SKM-1 (cell line): ENCODE measurements around the gene NUDT12.

Experiments
- DNase-seq: peaks from one replicate; lab custom pipeline; 2025; ENCODE audit not compliant: unreplicated experiment; lab: John Stamatoyannopoulos, UW

The NUDT12 gene

DNA sequence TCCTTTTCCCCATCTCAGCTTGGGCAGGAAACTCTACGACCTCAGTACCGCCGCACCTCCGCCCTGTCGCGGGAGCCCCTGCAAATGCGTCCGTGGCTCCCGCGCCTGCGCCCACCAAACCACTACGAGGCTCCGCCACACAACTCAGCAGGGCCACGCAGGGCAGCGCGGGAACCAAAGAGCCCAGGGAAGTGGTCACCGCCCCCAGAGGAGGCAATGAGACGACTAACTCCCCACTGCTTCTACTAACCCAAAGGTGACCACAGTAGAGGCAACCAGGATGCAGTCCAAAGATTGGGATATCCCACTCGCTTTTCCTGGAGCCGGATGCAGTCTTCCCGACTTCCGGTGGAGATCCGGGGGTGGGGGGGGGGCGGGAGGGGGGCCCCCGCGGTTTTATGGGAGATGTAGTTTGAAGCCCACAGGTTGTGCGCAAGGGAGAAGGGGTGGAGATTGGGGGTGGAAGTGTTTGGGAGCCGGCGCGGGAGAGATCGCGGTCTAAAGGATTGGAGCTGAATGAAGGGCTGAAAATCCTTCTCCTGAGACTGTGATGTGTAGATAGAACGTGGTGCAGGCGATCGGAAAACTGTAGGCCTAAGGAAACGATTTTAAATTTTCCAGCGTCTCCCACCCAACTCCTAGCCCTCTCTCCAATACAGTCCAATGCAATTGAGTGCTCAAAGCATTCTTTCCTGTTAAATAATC is at the start of gene NUDT12:
Gene NUDT12, minus strand, starts transcription at position 337 of the 705 bp plus-strand sequence. CDS start 2,541 bp downstream, outside the sequence.
- DNase-seq = peak; percentile 41

DNA sequence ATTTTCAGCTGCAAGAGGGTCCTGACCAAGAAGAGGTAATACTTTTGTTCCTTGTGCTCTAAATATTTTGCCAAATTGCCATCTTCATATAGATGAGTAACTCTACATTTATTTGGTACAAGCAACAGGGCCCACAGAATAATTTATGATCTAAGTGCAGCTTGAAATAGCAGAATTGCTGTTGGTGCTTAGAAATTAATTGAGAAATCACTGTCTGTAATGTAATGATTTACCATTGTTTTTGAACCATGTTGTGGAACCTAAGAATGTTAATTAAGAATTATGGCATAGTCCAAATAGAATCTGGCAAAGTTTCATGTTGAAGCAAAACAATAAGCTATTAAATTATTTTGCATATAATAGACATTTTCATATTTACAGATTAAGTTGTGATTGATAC is 44.8 kb upstream of the NUDT12 start:
- no peak for DNase-seq

DNA sequence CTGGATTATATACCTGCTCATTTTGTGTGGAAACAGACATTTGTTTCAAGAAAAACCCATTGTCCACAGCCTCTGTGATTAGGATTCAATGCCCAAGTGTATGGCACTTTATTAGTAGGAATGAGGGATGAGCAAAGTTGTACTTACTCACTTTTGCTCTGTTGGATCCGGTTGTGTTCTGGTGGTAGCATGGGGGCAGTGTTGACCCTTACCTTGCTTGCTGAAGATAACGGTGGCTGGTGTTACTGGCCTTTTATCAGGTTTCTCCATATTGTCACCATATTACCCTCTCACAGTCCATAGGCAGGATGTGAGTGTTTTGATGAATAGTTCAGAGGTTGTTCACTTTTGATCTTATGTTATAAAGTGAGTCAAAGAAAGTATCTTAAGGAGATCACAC is 42.7 kb upstream of the NUDT12 start:
- DNase-seq = no peak

DNA sequence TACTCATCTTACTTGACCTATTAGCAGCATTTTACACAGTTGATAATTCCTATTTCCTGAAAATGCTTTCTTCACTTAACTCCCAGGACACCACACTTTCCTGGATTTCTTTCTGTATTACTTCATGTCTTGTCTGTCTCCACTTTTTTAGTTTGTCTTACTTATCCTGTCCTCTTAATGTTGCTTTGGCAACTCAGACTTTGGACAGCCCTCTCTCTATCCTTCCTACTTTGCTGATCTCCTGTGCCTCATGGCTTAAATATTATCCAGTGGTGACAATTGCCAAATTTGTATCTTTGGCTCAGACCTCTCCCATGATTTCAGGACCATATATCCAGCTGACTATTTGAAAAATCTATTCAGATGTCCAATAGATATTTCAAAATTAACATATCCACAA is 39.8 kb upstream of the NUDT12 start:
- DNase-seq = no peak

DNA sequence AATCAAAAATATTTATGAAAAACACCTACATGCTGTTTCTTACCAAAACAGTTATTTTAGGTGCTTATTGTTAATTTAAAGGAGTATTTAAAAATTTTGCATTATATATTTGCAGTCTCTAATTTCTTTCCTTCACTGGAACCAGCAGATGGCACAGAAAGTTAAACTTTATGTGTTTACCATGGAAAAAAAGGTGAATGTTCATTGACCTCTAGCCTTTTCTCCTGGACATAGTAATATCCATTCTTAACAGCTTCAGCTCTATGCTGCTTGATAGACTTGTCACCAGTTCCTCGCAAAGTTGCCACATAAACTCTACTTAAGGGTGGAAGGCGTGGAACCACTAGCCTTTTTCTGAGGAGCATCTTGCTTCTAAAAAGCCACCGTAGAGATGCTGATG is 38.7 kb upstream of the NUDT12 start:
- DNase-seq = no peak

DNA sequence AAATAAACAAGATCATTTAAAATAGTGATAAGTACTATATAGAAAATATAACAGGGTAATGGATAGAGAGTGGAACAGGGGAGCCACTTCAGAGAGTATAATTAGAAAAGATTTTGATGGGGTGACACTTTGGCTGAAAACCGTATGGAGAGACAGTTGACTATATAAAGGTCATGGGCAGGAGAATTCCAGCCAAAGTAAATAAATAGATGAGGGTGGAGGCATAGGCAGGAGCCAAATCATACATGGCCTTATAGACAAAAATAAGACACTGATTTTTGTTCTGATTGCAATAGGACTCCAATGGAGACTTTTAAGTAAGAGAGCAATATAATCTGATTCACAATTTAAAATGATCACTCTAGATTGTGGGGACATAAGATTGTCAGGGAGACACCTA is 37.5 kb upstream of the NUDT12 start:
- DNase-seq = no peak

DNA sequence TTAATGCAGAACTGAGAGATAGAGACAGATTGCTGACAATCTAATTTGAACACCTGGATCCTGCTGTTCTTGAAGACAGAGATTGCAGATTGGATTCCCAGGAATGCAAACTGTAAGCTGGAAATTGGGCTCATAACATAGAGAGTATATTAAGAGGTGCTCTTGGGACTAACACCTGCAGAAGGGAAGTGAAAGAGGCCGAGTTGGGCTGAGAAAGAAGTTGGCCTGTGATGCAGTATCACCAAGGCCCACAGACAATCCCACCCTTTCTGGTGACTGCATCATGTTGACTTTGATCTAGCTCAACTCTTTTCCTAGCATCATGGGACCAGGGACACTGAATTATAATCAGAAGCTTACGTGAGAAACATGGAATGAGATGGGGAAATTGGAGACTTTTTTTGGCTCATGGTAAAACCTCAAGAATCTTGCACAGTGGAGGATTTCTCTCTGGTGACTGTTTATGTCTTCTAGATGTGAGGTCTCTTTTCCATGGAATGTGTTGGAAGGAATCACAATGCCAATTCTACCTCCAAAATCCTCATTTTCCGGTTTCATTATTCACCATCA is 36.5 kb upstream of the NUDT12 start:
- no peak for DNase-seq

DNA sequence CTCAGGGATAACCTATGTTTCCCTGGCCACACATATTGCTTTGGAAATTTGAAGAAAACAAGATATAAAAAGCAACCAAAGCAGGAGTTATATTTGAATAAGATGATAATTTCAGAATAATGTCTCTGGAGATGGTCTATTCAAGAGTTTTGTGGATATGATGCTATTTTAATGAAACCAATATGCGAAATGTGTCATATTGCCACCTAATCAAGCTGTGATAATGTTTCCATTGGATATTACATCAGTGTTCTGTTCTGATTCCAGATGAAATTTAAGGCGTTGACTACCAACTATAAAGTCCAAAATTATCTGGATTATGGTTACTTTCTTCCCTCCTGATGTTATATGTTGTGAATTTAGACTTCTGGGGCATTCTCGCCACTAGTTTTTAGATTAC is 27.6 kb upstream of the NUDT12 start:
- no peak for DNase-seq

DNA sequence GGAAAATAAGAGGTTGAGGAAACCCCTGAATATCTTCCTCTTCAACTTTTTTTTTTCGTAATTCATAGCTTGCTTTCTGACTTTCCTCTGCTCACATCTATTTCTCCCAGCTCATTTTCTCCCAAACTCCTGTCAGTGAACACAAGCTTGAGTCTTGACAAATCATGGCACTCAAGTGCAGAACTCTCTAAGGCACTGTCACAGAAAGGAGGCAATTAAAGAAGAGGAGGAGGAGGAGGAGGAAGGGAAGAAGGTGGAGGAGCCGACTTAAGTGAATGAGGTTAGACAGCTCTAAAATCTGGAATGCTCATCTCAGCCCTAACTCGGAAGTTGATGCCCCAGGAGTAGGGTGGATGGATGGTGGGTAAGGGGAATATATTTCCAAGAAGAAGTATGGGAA is 27.2 kb upstream of the NUDT12 start:
- no peak for DNase-seq

DNA sequence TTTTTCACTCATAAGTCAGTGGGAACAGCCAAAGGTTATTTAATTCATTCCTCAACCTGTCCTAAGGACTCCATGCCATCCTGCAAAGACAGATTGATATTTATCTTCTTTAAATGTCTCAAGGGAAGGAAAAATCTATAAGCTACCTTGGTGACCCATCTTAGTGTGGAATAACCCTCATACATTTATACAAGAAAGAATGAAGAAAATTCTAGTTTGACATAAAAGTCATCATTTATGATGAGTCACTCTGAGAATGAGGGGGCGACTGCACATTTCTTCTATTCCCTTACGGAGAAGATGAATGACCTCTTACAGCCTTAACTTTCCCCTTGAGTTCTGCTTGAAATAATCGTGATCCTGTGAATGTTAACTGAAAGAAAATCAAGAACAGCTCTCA is 26.8 kb upstream of the NUDT12 start:
- no peak for DNase-seq

DNA sequence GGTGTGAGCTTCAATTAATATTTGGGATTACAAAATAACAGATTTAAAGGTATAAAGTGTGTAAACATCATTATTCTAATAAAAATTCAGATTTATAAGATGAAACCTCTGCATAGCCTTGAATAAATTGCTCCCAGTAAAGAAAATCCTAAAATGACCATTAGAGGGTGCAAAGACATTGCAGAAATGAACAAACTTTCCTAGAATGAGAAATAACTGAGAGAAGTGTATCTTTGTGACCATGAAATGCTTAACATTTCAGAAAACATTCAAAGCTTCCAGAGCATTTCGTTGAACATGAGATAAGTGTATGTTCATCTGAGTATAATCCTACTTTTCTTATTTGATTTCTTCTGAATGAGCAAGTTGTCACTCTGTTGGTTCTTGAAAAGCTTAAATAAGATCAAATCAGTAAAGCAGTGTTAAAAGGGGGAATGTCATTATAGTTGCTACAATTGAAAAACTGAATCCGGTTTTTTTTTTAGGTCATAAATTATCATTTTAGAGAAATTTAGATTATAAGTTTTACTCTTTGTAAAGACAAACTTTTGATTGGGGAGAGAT is 24.7 kb upstream of the NUDT12 start:
- DNase-seq = peak; percentile 5

DNA sequence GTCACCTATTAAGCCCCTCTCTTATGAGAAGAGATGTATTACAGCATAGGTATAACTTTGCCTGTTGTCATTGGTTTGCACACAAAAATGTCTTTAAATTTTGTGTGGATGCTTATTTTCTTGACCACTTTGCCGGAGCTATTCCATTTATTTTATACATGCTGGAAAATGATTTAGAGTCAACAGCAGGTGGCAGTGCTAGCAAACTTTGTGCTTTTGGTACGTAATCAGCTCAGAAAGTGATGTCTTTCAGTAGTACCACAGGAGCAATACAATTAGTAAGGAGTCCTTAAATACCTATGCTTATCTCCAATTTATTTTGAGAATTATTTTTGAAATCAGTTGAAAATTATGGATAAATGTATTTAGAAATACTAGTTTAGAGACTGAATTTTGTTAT is 19.8 kb upstream of the NUDT12 start:
- DNase-seq = peak; percentile 28

DNA sequence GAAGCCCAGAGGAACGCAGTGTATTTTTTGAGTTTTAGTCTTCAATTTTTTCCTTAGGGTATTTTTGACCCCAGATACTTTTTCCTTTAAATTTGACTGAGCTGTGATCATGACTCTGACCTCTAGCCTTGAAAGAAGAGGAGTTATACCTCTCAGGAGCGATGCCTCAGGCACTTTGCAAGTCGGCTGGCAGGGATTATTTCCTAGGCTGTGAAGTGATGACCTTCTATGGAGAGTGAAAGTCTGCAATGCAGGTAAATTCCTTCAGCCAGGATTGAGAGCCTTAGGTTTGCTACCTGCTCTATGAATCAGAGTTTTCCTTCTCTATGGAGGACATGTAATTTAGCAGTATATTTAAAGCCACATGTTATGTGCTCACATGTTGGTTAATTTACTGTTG is 10.8 kb upstream of the NUDT12 start:
- no peak for DNase-seq

DNA sequence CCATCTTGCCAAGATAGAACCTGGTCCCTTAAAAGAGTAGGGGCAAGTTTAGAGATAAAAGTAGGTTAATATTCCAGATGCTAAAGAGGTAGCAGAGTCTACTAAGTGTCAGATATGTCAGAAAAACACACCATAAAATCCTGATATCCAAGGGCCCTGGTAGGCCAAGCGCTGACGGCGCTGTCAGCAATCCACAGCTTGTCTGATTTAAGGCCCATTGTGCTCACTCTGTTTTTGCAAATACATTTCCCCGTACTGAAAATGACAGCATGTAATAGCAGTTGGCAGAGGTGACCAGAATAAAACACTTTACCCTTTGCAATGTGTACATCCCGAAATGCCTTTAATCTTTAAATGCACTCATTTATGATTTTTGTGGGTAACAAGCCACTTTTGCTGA is 9.9 kb upstream of the NUDT12 start:
- DNase-seq = no peak

DNA sequence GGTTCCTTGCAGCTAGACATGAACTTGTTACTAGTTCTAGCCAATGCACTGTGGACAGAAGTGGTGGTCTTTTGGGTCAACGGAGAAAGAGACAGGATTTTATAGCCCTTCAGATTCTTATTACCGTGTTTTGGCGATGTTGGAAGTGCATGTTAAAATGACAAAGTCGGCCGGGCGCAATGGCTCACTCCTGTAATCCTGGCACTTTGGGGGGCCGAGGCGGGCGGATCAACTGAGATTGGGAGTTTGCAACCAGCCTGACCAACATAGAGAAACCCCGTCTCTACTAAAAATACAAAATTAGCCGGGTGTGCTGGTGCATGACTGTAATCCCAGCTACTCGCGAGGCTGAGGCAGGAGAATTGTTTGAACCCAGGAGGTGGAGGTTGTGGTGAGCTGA is 9.1 kb upstream of the NUDT12 start:
- DNase-seq = no peak

DNA sequence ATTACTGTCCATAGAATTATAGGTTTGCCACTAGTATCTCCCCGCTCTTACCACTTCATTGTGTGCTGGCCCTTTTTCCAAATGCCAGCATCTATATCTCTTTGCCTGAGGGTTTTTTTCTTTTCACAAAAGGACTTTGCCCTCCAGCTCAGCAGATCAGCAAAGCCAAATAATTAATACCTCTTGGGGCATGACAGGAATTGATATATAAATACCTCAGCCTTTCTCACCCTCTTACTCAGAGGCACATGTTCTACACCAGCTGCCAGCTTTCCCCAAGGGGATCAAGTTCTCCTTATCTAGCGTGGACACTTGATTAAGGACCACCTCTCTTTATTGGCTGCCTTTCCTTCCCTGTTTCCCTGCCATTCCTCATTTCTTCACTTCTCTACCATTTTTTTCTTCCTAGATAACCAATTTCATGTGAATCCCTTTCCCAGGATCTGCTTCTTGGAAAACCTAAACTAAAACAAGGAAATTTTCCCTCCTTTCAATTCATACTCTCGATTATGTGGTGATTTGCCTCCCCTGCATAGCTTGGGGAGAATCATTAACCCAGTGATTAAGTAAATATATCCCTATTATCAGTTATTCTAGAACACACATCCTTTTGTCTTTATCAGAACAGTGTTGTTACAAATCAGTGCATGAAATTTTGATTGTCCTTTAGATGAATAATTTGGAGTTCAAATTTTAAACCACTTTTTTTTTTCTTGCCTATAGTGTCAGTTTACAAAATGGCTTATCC is 6.9 kb upstream of the NUDT12 start:
- DNase-seq = no peak

DNA sequence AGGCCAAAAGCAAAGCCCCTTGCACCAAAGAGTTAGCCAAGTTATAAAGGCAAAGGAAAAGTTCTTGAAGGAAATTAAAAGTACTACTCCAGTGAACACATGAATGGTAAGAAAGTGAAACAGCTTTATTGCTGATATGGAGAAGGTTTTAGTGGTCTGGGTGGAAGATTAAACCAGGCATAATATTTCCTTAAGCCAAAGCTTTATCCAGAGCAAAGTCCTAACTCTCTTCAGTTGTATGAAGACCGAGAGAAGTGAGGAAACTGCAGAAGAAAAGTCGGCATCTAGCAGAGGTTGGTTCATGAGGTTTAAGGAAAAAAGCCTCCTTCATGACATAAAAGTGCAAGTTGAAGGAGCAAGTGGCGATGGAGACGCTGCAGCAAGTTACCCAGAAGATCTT is 3.1 kb upstream of the NUDT12 start:
- DNase-seq = no peak

DNA sequence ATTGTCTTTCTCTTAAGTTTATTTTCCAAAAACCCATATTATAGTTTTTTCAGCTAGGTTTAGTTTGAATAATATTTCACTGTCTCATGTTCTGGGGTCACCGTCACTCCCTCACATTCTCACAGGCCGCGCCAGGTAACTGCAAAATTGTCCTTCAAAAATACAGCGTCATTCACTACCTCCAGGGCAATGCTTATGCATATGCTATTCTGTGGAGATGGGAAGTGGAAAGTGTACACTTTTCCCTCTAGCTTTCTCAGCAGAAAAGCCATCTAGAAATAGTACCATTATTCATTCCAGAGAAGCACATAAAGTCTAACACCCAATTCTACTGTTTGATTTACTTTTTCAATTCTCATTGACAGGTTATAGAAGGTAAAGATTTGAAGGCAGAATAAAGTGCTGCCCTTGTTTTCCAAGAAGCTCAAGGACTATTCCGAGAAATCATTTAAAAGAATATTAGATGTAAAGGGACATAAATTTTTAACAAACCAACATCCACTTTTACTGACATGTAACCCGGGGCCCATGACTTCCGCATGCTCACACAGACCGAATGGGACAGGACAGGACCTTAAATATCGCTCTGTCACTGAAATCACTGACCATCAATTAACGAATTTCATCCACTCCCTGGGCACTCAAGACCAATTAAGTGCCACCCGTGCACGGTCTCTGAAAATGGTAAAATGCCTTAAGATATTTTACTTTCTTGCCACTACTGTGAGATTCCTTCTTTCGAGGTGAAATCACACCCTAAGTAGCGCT is 720 bp downstream of the NUDT12 start:
- no peak for DNase-seq

DNA sequence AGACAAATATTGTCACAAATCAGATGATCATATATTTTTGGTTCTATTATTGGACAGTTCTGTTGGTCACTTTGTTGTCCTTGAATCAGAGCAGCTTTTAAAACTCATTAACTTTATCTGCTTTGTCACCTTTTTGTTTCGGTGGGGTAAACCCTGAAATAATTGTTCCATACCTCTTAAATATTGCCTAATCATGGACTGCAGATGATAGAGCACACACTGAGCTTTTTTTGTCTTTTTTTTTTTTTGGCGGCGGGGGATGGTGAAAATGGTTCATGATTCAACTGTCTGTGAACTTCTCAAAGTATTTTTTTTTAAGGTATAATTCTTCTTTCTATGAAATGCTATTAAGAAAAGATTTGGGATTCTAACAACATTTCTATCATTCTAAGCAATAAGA is 1.8 kb downstream of the NUDT12 start:
- DNase-seq = no peak

DNA sequence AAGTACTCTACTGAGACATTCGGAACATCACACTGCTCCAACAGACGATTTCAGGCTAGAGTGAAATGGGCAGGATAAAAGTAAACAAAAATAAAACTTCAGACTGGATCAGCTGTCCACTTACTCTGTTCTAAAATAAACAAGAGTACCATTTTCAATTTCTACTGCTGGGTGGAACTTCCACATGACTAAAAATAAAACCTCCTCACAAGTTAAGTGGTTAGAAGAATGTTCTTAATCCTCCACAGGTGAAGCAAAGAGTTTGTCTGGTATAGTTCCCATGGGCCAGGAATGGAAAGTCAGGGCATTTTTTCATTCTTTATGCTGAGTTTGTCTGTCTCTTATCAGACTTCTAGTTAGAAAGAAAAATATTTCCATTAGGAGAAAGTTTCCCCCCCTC is 15.7 kb downstream of the NUDT12 start:
- DNase-seq = no peak

DNA sequence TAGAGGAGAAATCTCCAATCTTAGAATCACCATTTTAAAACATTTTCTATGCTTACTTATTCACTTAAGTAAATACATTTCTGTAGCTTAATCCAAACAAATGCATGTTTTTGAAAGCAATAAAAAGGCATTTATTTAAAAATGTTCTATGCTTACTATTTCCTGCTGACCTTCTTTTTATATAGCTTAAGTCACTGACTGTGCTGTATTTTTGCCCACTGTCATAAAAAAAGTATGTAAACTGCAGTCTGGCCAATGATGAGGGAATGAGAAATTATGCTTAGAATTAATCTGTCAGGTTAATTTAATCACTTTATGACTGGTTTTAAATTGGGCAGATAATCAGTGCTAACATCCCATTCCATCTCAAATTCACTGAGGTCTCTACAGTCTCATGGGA is 20.1 kb downstream of the NUDT12 start:
- DNase-seq = no peak
